ENCODE data around the gene RBM19. TPM values are rescaled to one million over a fixed set of nuclear protein-coding genes. Genes with fewer than 3 reads are reported as not detected.

The RBM19 gene
- total and polyA plus RNA-seq, 2 donors (not counting 3 experiments of a cell fraction or from before 2014, with no cell fraction given) = 13.2 to 34.4 TPM

- Histone ChIP-seq H3K27me3 (ENCODE audit: control insufficient read depth in 2 of 2, insufficient read depth in 2 of 2, low read length in 2 of 2) (no peaks in the 10 kb centered on the region), H3K9me3 (replicated peaks; ENCODE audit: control insufficient read depth, insufficient read depth, low read length) (no peaks in the 10 kb centered on the region), H3K27ac (ENCODE audit: insufficient read depth, low read depth, low read length) (no peak overlapping the region), H3K4me2 (ENCODE audit: insufficient read depth, low read length) (no peak overlapping the region), H3K9ac (replicated peaks; ENCODE audit: extremely low read depth, insufficient read depth, low read length) (no peak overlapping the region), H3K36me3 (ENCODE audit: control insufficient read depth in 2 of 2, extremely low read depth in 1 of 2, insufficient read depth in 2 of 2, low read length in 2 of 2) (peaks cover 0 to 3% of the 10 kb centered on the region in 2 experiments), H2AFZ (ENCODE audit: low read depth, low read length) (no peak overlapping the region), H3K4me1 (ENCODE audit: control insufficient read depth, extremely low read depth, insufficient read depth, low read length) (no peaks in the 10 kb centered on the region), H4K20me1 (replicated peaks; ENCODE audit: control insufficient read depth, extremely low read depth, insufficient read depth, low read length) (no peaks in the 10 kb centered on the region), H3K4me3 (replicated peaks in 1 of 3; ENCODE audit: insufficient read depth in 1 of 3, low read depth in 1 of 3, low read length in 3 of 3) (no peak overlapping the region), H3K9me1 (replicated peaks; ENCODE audit: control insufficient read depth, extremely low read depth, insufficient read depth, low read length) (no peaks in the 10 kb centered on the region), H3K79me2 (ENCODE audit: control insufficient read depth, insufficient read depth, low read length) (no peaks in the 10 kb centered on the region)
- FAIRE-seq (no peak), DNase-seq (ENCODE audit: low read depth, low spot score) (no peak)
- TF ChIP-seq JUN (IDR thresholded peaks at IDR 0.05; ENCODE audit: borderline replicate concordance, insufficient read depth, insufficient read length, low read depth) (no peak), CTCF (IDR thresholded peaks at IDR 0.05; ENCODE audit: extremely low read depth in 1 of 2, insufficient read depth in 1 of 2, low read depth in 1 of 2, low read length in 2 of 2) (peak; percentile 21 to 40), POLR2AphosphoS5 (IDR thresholded peaks at IDR 0.05; ENCODE audit: insufficient read depth, low read depth, low read length) (no peak), FOS (IDR thresholded peaks at IDR 0.05; ENCODE audit: borderline replicate concordance, insufficient read depth, low read length) (no peak)
- dilution Hi-C loops (cut with MboI; ENCODE audit: extremely low pct_ligation_motif_present, low sequenced_read_pairs) (no loop called here), intact Hi-C loops (cut with micrococcal nuclease) (no loop called here)
- POLR2A ChIA-PET = no interaction called here
- CTCF ChIA-PET = interaction anchor here (2.7 kb wide), 1 partner anchor 10 kb away, joined by 6 read pairs; no protein-coding TSS in a partner anchor
- no TSS peak for BruUV-seq (replicated peaks)
Observed at GRCh38 chr12:113818833-113819232, 147.3 kb downstream of the RBM19 start.

GRCh38 chr12:113818283-113818682, 147.8 kb downstream of the RBM19 start:
- no peak for TF ChIP-seq POLR2A (IDR thresholded peaks at IDR 0.05; ENCODE audit: low read depth, low read length)
- no peak for TF ChIP-seq GATA2 (IDR thresholded peaks at IDR 0.05; ENCODE audit: insufficient read depth, insufficient read length, low read depth, low read length)
- no peak for TF ChIP-seq POLR2AphosphoS5 (IDR thresholded peaks at IDR 0.05; ENCODE audit: insufficient read depth, low read depth, low read length)
- BruUV-seq (replicated peaks) = no TSS peak
- DNase-seq (ENCODE audit: low read depth, low spot score) (no peak), FAIRE-seq (no peak)
- dilution Hi-C loops (cut with MboI; ENCODE audit: extremely low pct_ligation_motif_present, low sequenced_read_pairs) = no loop called here
- intact Hi-C loops (cut with micrococcal nuclease) = no loop called here
- Histone ChIP-seq H2AFZ (ENCODE audit: low read depth, low read length) (no peak overlapping the region), H3K27me3 (ENCODE audit: control insufficient read depth in 2 of 2, insufficient read depth in 2 of 2, low read length in 2 of 2) (no peaks in the 10 kb centered on the region), H3K36me3 (ENCODE audit: control insufficient read depth in 2 of 2, extremely low read depth in 1 of 2, insufficient read depth in 2 of 2, low read length in 2 of 2) (peaks cover 0 to 3% of the 10 kb centered on the region in 2 experiments), H3K9ac (replicated peaks; ENCODE audit: extremely low read depth, insufficient read depth, low read length) (no peak overlapping the region), H3K4me3 (replicated peaks in 1 of 3; ENCODE audit: insufficient read depth in 1 of 3, low read depth in 1 of 3, low read length in 3 of 3) (no peak overlapping the region), H4K20me1 (replicated peaks; ENCODE audit: control insufficient read depth, extremely low read depth, insufficient read depth, low read length) (no peaks in the 10 kb centered on the region), H3K27ac (ENCODE audit: insufficient read depth, low read depth, low read length) (no peak overlapping the region), H3K9me1 (replicated peaks; ENCODE audit: control insufficient read depth, extremely low read depth, insufficient read depth, low read length) (no peaks in the 10 kb centered on the region), H3K9me3 (replicated peaks; ENCODE audit: control insufficient read depth, insufficient read depth, low read length) (no peaks in the 10 kb centered on the region), H3K79me2 (ENCODE audit: control insufficient read depth, insufficient read depth, low read length) (no peaks in the 10 kb centered on the region), H3K4me2 (ENCODE audit: insufficient read depth, low read length) (no peak overlapping the region), H3K4me1 (ENCODE audit: control insufficient read depth, extremely low read depth, insufficient read depth, low read length) (no peaks in the 10 kb centered on the region)
- CTCF ChIA-PET = interaction anchor here (2.7 kb wide), 1 partner anchor 10 kb away, joined by 6 read pairs; no protein-coding TSS in a partner anchor
- POLR2A ChIA-PET = no interaction called here

Measured in endothelial cell of umbilical vein (primary cell).